Stimulated activated CD8-positive, alpha-beta memory T cell treated with anti-CD3 and anti-CD28 coated beads, Interleukin-12 subunit alpha, Interleukin-12 subunit beta, amount 100 ng/mL, for 4 hours (primary cell): Measurements from ENCODE around the gene SPSB1.

Experiments used
- DNase-seq: peaks from one replicate; pipeline ENCODE4 v3.0.0-alpha.2; 2020; ENCODE audit warnings: low read depth

The SPSB1 gene

GRCh38 chr1:9344426-9345200 lies 51.9 kb downstream of the SPSB1 start:
- no peak for DNase-seq

GRCh38 chr1:9345471-9345870 lies 52.8 kb downstream of the SPSB1 start:
- DNase-seq = no peak

GRCh38 chr1:9345922-9346321 lies 53.2 kb downstream of the SPSB1 start:
- no peak for DNase-seq

GRCh38 chr1:9346566-9346965 lies 53.9 kb downstream of the SPSB1 start:
- DNase-seq = no peak

GRCh38 chr1:9347095-9347850 lies 54.6 kb downstream of the SPSB1 start:
- DNase-seq = no peak

- DNase-seq = no peak
Measured at GRCh38 chr1:9349331-9349851, 56.7 kb downstream of the SPSB1 start.

GRCh38 chr1:9350013-9350908 lies 57.6 kb downstream of the SPSB1 start:
- DNase-seq = no peak

- DNase-seq = no peak
Measured at GRCh38 chr1:9350960-9351359, 58.3 kb downstream of the SPSB1 start.

GRCh38 chr1:9351654-9352271 lies 59.1 kb downstream of the SPSB1 start:
- DNase-seq = no peak

- DNase-seq = no peak
Measured at GRCh38 chr1:9352377-9353134, 59.9 kb downstream of the SPSB1 start.

- DNase-seq = no peak
Measured at GRCh38 chr1:9355503-9355902, 62.8 kb downstream of the SPSB1 start.

- DNase-seq = no peak
Measured at GRCh38 chr1:9356021-9356420, 63.3 kb downstream of the SPSB1 start.

- no peak for DNase-seq
Measured at GRCh38 chr1:9356829-9357466, 64.3 kb downstream of the SPSB1 start.

GRCh38 chr1:9357958-9358357 lies 65.3 kb downstream of the SPSB1 start:
- no peak for DNase-seq

- no peak for DNase-seq
Measured at GRCh38 chr1:9360371-9361064, 67.8 kb downstream of the SPSB1 start.

GRCh38 chr1:9361630-9362260 lies 69.1 kb downstream of the SPSB1 start:
- DNase-seq = no peak

GRCh38 chr1:9362488-9362887 lies 69.8 kb downstream of the SPSB1 start:
- no peak for DNase-seq

- no peak for DNase-seq
Measured at GRCh38 chr1:9363061-9363471, 70.4 kb downstream of the SPSB1 start.

GRCh38 chr1:9366298-9366697 lies 73.6 kb downstream of the SPSB1 start:
- no peak for DNase-seq
